Vagina (tissue), 2 donors: Measurements from ENCODE around the gene AMOTL2.

ENCODE experiments used
- POLR2AphosphoS5 ChIP-seq, 2 donors: sonication (generic); formaldehyde crosslinking; IDR thresholded peaks; one replicate each; pipeline ENCODE4 v1.9.0; 2017; ENCODE audit warnings: antibody characterized with exemption in 2 of 2, mild to moderate bottlenecking in 2 of 2, low read depth in 1 of 2; ENCODE audit not compliant: insufficient read depth in 1 of 2
- TF ChIP-seq, protein P1 (sequence below), 3 experiments: fragments of 450-650 bp in 2 of 3; fragments of 200-600 bp in 1 of 3; sonication (generic) in 1 of 3; IDR thresholded peaks; one replicate each; pipeline ENCODE4 v1.5.1; 2017 to 2019; ENCODE audit warnings: antibody characterized with exemption in 3 of 3, mild to moderate bottlenecking in 2 of 3, moderate library complexity in 2 of 3

DNA sequence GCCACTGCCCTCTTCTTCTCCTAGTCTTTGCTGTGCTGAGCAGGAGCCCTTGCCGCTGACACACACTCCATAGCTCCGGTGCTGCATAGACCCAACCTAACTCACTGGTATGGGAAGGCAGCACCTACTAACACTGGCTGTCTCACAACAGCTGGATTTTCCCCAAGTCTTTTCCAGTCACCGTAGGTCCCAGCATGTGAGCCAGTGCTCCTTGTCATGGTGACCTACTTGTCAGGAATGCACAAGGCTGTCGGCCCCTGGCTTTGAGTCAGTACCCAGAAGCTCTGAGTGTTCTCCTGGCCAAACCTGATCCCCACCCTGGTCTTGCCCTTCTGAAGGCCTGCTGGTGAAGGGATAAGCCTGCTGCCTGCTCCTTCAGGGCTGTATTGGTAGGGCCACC lies 25.7 kb downstream of the AMOTL2 start:
- TF ChIP-seq, protein P1, sequence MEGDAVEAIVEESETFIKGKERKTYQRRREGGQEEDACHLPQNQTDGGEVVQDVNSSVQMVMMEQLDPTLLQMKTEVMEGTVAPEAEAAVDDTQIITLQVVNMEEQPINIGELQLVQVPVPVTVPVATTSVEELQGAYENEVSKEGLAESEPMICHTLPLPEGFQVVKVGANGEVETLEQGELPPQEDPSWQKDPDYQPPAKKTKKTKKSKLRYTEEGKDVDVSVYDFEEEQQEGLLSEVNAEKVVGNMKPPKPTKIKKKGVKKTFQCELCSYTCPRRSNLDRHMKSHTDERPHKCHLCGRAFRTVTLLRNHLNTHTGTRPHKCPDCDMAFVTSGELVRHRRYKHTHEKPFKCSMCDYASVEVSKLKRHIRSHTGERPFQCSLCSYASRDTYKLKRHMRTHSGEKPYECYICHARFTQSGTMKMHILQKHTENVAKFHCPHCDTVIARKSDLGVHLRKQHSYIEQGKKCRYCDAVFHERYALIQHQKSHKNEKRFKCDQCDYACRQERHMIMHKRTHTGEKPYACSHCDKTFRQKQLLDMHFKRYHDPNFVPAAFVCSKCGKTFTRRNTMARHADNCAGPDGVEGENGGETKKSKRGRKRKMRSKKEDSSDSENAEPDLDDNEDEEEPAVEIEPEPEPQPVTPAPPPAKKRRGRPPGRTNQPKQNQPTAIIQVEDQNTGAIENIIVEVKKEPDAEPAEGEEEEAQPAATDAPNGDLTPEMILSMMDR (IDR thresholded peaks at IDR 0.05), result no peak
- no peak for TF ChIP-seq POLR2AphosphoS5 (IDR thresholded peaks at IDR 0.05; ENCODE audit: insufficient read depth in 1 of 2, low read depth in 1 of 2)
